HL-60/S4 treated with retinoic acid at 250 ng/mL for 4 days and 3 days (cell line): ENCODE results near the gene ARHGAP24.
"Not testable (repeated sequence)": the region's sequence is repeated elsewhere in the genome, so short reads cannot be mapped to it uniquely, and the experiment has no call there.

ENCODE experiments used
- in situ Hi-C: fragments of 300-500 bp; cut with MboI; formaldehyde crosslinking; loops from 2 replicates; pipeline ENCODE4 v1.7.0; 2022; ENCODE audit warnings: low sequenced_read_pairs

The ARHGAP24 gene

GRCh38 chr4:85836588-85837438 is 361.9 kb downstream of the ARHGAP24 start:
- in situ Hi-C loops = no loop called here

- in situ Hi-C loops = no loop called here
Measured at GRCh38 chr4:85837439-85837733, 362.4 kb downstream of the ARHGAP24 start.

GRCh38 chr4:85839981-85840451 is 365.1 kb downstream of the ARHGAP24 start:
- in situ Hi-C loops = not testable (repeated sequence)

- in situ Hi-C loops = no loop called here
Measured at GRCh38 chr4:85842540-85842939, 367.6 kb downstream of the ARHGAP24 start.

GRCh38 chr4:85853740-85854139 is 378.8 kb downstream of the ARHGAP24 start:
- in situ Hi-C loops = not testable (repeated sequence)

- in situ Hi-C loops = no loop called here
Measured at GRCh38 chr4:85854546-85854945, 379.6 kb downstream of the ARHGAP24 start.

- in situ Hi-C loops = no loop called here
Measured at GRCh38 chr4:85860066-85860740, 385.3 kb downstream of the ARHGAP24 start.

- in situ Hi-C loops = no loop called here
Measured at GRCh38 chr4:85861064-85861765, 386.3 kb downstream of the ARHGAP24 start.

- in situ Hi-C loops = no loop called here
Measured at GRCh38 chr4:85862896-85863295, 387.9 kb downstream of the ARHGAP24 start.

GRCh38 chr4:85864259-85865205 is 389.6 kb downstream of the ARHGAP24 start:
- in situ Hi-C loops = no loop called here

- in situ Hi-C loops = no loop called here
Measured at GRCh38 chr4:85865256-85865655, 390.3 kb downstream of the ARHGAP24 start.

GRCh38 chr4:85866508-85866907 is 391.6 kb downstream of the ARHGAP24 start:
- in situ Hi-C loops = no loop called here

GRCh38 chr4:85867271-85867670 is 392.3 kb downstream of the ARHGAP24 start:
- in situ Hi-C loops = no loop called here

- in situ Hi-C loops = no loop called here
Measured at GRCh38 chr4:85869181-85869580, 394.2 kb downstream of the ARHGAP24 start.

- in situ Hi-C loops = no loop called here
Measured at GRCh38 chr4:85870298-85871083, 395.5 kb downstream of the ARHGAP24 start.

- in situ Hi-C loops = no loop called here
Measured at GRCh38 chr4:85873566-85873965, 398.6 kb downstream of the ARHGAP24 start.

- in situ Hi-C loops = no loop called here
Measured at GRCh38 chr4:85879518-85879917, 404.6 kb downstream of the ARHGAP24 start.

GRCh38 chr4:85883180-85883579 is 408.2 kb downstream of the ARHGAP24 start:
- in situ Hi-C loops = no loop called here

GRCh38 chr4:85884251-85884650 is 409.3 kb downstream of the ARHGAP24 start:
- in situ Hi-C loops = no loop called here

GRCh38 chr4:85886665-85887064 is 411.7 kb downstream of the ARHGAP24 start:
- in situ Hi-C loops = no loop called here
